Measurements from ENCODE around the gene ATXN2. TPM values are rescaled to one million over a fixed set of nuclear protein-coding genes. Genes with fewer than 3 reads are reported as not detected.

Gene ATXN2
- total RNA-seq, 2 donors from 2014 or later = 81.0 to 109 TPM

DNA sequence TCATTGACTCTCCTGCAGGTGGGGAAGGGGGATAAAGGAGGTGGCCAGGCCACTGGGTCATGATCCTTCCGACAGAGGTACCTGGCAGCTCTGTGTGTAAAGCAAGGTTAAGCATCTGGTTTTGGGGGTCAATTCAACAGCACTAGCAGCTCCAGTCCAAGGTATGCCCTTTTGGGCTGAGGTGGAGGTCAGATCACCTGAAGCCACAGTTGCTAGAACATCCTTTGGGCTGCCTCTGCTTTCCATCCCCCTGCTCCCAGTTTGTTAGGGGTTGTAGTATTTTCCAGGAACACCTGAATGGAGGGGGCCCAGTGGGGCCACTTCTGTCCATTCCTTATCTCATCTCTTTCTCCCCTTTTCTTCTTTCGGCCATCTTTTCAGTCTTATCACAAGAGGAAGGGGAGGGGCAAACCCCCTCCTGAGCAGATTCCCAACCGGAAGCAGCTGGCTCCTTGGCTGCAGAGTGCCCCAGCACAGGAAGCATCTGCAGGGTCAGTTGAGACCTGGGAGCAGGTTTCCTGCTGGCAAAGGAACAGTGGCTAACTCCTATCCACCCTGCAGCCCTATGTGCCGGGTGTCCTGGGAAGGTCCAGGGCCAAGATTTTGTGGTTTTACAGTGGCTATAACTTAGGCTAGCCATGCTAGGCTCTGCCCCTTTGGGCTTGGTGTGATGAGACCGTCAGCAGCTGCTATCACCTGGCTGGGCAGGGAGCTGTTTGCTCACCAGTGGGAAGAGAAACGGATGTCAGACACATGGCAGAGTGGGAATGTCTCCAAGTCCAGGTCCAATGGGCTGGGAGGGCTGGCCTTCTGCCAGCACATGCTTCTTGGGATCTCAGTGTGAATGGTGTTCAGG lies 153.2 kb downstream of the ATXN2 start:
- TF ChIP-seq, protein P1, sequence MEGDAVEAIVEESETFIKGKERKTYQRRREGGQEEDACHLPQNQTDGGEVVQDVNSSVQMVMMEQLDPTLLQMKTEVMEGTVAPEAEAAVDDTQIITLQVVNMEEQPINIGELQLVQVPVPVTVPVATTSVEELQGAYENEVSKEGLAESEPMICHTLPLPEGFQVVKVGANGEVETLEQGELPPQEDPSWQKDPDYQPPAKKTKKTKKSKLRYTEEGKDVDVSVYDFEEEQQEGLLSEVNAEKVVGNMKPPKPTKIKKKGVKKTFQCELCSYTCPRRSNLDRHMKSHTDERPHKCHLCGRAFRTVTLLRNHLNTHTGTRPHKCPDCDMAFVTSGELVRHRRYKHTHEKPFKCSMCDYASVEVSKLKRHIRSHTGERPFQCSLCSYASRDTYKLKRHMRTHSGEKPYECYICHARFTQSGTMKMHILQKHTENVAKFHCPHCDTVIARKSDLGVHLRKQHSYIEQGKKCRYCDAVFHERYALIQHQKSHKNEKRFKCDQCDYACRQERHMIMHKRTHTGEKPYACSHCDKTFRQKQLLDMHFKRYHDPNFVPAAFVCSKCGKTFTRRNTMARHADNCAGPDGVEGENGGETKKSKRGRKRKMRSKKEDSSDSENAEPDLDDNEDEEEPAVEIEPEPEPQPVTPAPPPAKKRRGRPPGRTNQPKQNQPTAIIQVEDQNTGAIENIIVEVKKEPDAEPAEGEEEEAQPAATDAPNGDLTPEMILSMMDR (IDR thresholded peaks at IDR 0.05) = no peak
- ATAC-seq (ENCODE audit: insufficient number of reproducible peaks, low FRiP score, low read depth) (no peak), DNase-seq (ENCODE audit: low spot score) (no peak)
- peaks cover 27% of the 10 kb centered on the region for H3K36me3 ChIP-seq
- peak overlapping the region in 1 of 2 donors; percentile 34 for H3K27ac ChIP-seq
- H3K27me3 ChIP-seq (replicated peaks; ENCODE audit: insufficient read depth) = no peaks in the 10 kb centered on the region
- peaks cover 11 to 27% of the 10 kb centered on the region in 2 donors for H3K4me1 ChIP-seq (ENCODE audit: control insufficient read depth in 1 of 2, low read depth in 2 of 2)
- no peak overlapping the region for H3K4me3 ChIP-seq
- H3K9me3 ChIP-seq = no peaks in the 10 kb centered on the region

DNA sequence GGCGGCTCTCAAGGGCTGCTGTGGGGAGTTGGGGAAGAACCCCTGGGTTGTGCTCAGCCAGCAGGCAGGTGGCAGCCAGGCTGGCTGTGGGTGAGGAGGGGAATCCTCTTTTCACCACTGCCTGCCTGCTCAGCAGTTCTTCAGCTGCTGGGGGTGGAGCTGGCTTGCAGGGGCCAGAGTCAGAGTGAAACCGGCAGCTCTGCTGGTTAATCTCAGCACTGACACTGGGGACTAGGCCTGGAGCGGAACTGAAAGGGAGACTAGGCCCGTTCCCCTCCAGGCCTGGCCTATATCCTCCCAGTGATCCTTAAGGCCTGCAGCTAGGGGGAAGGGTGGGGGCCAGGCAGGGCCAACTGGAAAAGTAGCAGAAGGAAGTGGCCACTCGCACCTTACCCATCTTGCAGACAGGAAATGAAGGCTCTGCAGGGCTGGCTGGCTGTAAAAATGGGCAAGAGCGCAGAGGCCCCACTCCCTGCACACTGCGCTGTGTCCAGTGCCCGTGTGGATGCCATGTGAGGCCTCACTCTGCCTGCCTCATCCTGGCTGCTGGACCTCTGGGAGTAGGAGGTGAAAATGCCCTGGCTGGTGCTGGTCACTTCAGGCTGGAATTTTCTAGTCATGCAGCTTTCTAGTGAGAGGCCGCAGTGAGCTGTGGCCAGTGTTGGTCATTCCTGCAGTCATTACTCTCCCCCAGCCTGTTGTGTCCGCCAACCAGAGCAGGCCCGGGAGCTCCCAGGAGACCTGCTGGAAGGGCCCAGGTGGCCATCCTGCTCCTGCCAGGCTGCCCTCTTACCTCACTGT lies 154.0 kb downstream of the ATXN2 start:
- no peak for DNase-seq (ENCODE audit: low spot score)
- no peak for ATAC-seq (ENCODE audit: insufficient number of reproducible peaks, low FRiP score, low read depth)
- peaks cover 11 to 31% of the 10 kb centered on the region in 2 donors for H3K4me1 ChIP-seq (ENCODE audit: control insufficient read depth in 1 of 2, low read depth in 2 of 2)
- peak overlapping the region in 1 of 2 donors; percentile 34 for H3K27ac ChIP-seq
- H3K9me3 ChIP-seq = no peaks in the 10 kb centered on the region
- H3K27me3 ChIP-seq (replicated peaks; ENCODE audit: insufficient read depth) = no peaks in the 10 kb centered on the region
- H3K4me3 ChIP-seq = no peak overlapping the region
- TF ChIP-seq, protein P1 (IDR thresholded peaks at IDR 0.05) = no peak
- peaks cover 21% of the 10 kb centered on the region for H3K36me3 ChIP-seq

DNA sequence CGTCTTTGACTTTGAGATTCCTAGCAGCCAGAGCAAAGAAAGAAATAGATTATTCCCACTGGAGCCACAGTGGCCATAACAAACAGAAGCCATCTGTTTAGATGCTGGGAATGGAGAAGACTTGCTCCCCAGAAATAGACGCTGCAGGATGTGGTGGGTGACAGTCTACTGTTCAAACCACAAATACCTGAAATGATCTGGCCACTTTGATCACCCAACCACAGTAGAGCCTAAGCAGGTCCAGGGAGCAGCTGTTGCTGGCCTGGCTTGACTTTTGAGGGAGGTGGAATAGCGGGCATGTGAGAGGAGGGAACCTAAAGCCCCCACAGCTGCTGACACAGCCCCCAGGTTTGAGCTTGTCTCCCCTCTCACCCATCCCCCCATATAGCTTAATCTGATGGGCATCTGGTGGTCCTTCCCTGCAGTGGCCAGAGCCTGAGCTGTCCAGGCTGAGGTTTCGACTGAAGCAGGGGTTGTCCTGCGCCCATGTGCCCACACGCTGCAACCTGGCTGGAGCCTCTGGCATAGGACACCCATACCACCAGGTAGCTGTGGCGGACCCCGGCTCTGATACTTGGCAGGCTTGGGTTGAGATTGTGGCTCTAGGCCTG lies 154.7 kb downstream of the ATXN2 start:
- H3K9me3 ChIP-seq = no peaks in the 10 kb centered on the region
- DNase-seq (ENCODE audit: low spot score) (no peak), ATAC-seq (ENCODE audit: insufficient number of reproducible peaks, low FRiP score, low read depth) (no peak)
- H3K27me3 ChIP-seq (replicated peaks; ENCODE audit: insufficient read depth) = no peaks in the 10 kb centered on the region
- TF ChIP-seq, protein P1 (IDR thresholded peaks at IDR 0.05) = no peak
- no peak overlapping the region for H3K4me3 ChIP-seq
- H3K36me3 ChIP-seq = peaks cover 19% of the 10 kb centered on the region
- peak overlapping the region in 1 of 2 donors; percentile 34 for H3K27ac ChIP-seq
- peaks cover 11 to 34% of the 10 kb centered on the region in 2 donors for H3K4me1 ChIP-seq (ENCODE audit: control insufficient read depth in 1 of 2, low read depth in 2 of 2)

DNA sequence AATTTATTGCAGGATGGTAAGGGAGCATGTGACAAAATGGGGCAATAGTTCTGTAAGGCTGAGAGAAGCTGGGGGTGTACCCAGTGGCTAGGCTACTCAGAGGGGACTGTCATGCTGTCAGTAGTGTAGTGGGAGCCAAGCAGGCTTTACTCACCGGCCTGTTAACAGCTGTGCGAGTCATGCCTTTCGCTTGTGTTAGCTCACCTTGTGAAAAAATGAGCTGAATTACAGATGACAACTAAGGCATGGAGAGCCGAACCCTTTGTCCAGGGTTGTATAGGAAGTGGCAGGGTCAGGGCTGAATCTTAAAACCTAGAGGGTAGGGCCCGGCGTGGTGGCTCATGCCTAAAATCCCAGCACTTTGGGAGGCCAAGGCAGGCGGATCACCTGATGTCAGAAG lies 155.5 kb downstream of the ATXN2 start:
- ATAC-seq (ENCODE audit: insufficient number of reproducible peaks, low FRiP score, low read depth) = no peak
- Histone ChIP-seq H3K4me3 (no peak overlapping the region), H3K9me3 (no peaks in the 10 kb centered on the region), H3K27ac (no peak overlapping the region), H3K36me3 (peaks cover 15% of the 10 kb centered on the region), H3K4me1 (ENCODE audit: control insufficient read depth in 1 of 2, low read depth in 2 of 2) (peaks cover 11 to 41% of the 10 kb centered on the region in 2 donors), H3K27me3 (replicated peaks; ENCODE audit: insufficient read depth) (no peaks in the 10 kb centered on the region)
- DNase-seq (ENCODE audit: low spot score) = no peak
- TF ChIP-seq, protein P1 (IDR thresholded peaks at IDR 0.05) = no peak

DNA sequence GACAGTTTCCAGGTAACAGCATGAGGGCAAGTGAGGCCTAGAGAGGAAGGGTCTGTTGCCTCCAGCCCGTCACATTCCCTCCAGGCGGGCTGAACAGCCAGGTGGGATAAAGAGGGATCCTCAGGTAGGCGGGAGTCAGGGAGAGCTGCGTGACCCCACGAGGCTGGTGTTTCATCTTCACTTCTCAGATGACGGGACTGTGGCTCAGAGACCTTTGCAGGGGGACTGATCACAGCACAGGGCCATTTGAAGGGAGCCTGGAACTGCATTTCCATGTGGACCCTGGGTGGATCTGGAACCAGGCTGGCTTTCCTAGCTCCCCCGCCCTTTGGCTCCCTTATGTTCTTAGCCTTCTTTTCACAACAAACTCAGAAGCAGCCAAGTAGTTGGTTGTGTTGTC lies 156.0 kb downstream of the ATXN2 start:
- Histone ChIP-seq H3K27me3 (replicated peaks; ENCODE audit: insufficient read depth) (no peaks in the 10 kb centered on the region), H3K4me1 (ENCODE audit: control insufficient read depth in 1 of 2, low read depth in 2 of 2) (peaks cover 13 to 46% of the 10 kb centered on the region in 2 donors), H3K9me3 (no peaks in the 10 kb centered on the region), H3K36me3 (peaks cover 10% of the 10 kb centered on the region), H3K27ac (no peak overlapping the region), H3K4me3 (no peak overlapping the region)
- DNase-seq (ENCODE audit: low spot score) = no peak
- TF ChIP-seq, protein P1 (IDR thresholded peaks at IDR 0.05) = no peak
- no peak for ATAC-seq (ENCODE audit: insufficient number of reproducible peaks, low FRiP score, low read depth)

All from thoracic aorta (tissue), 2 donors.